Measurements from ENCODE around the gene LRRC17. TPM values are rescaled to one million over a fixed set of nuclear protein-coding genes. Genes with fewer than 3 reads are reported as not detected.

LRRC17 gene
- total RNA-seq, 2 experiments from 2014 or later, result 0.15 TPM; not detected in 1

- DNase-seq, result no peak
- Mint-ChIP-seq H3K27ac (no peak overlapping the region), H3K36me3 (ENCODE audit: low read depth) (no peaks in the 10 kb centered on the region), H3K9me3 (no peaks in the 10 kb centered on the region), H3K27me3 (peaks cover 2% of the 10 kb centered on the region), H3K4me3 (no peak overlapping the region), H3K4me1 (no peaks in the 10 kb centered on the region)
- POLR2A ChIA-PET, result no interaction called here
- CTCF ChIA-PET, result no interaction called here
Measured at GRCh38 chr7:102914585-102914984, 1.8 kb downstream of the LRRC17 start.

GRCh38 chr7:102916426-102916825 lies 3.6 kb downstream of the LRRC17 start:
- no peaks in the 10 kb centered on the region for H3K4me1 Mint-ChIP-seq
- H3K36me3 Mint-ChIP-seq (ENCODE audit: low read depth), result no peaks in the 10 kb centered on the region
- no peak for DNase-seq
- H3K27me3 Mint-ChIP-seq, result peaks cover 2% of the 10 kb centered on the region
- no peak overlapping the region for H3K27ac Mint-ChIP-seq
- ChIA-PET POLR2A (no interaction called here), CTCF (interaction anchor here (0.5 kb wide), 1 partner anchor 1504 kb away, joined by 3 read pairs; no protein-coding TSS in a partner anchor)
- H3K4me3 Mint-ChIP-seq, result no peak overlapping the region
- no peaks in the 10 kb centered on the region for H3K9me3 Mint-ChIP-seq

GRCh38 chr7:102916881-102917280 lies 4.1 kb downstream of the LRRC17 start:
- Mint-ChIP-seq H3K4me3 (no peak overlapping the region), H3K36me3 (ENCODE audit: low read depth) (no peaks in the 10 kb centered on the region), H3K27me3 (peaks cover 2% of the 10 kb centered on the region), H3K27ac (no peak overlapping the region), H3K4me1 (no peaks in the 10 kb centered on the region), H3K9me3 (no peaks in the 10 kb centered on the region)
- CTCF ChIA-PET, result no interaction called here
- DNase-seq, result no peak
- POLR2A ChIA-PET, result no interaction called here

- H3K27me3 Mint-ChIP-seq, result peaks cover 2% of the 10 kb centered on the region
- no peaks in the 10 kb centered on the region for H3K9me3 Mint-ChIP-seq
- H3K36me3 Mint-ChIP-seq (ENCODE audit: low read depth), result no peaks in the 10 kb centered on the region
- POLR2A ChIA-PET, result no interaction called here
- DNase-seq, result no peak
- H3K4me3 Mint-ChIP-seq, result no peak overlapping the region
- H3K27ac Mint-ChIP-seq, result no peak overlapping the region
- H3K4me1 Mint-ChIP-seq, result no peaks in the 10 kb centered on the region
- CTCF ChIA-PET, result no interaction called here
Measured at GRCh38 chr7:102917436-102918353, 4.9 kb downstream of the LRRC17 start.

GRCh38 chr7:102918845-102919244 lies 6.0 kb downstream of the LRRC17 start:
- Mint-ChIP-seq H3K36me3 (ENCODE audit: low read depth) (no peaks in the 10 kb centered on the region), H3K27ac (no peak overlapping the region), H3K4me1 (no peaks in the 10 kb centered on the region), H3K4me3 (no peak overlapping the region), H3K27me3 (no peaks in the 10 kb centered on the region), H3K9me3 (no peaks in the 10 kb centered on the region)
- POLR2A ChIA-PET, result no interaction called here
- CTCF ChIA-PET, result interaction anchor here (0.6 kb wide), 1 partner anchor 16 kb away, joined by 4 read pairs; no protein-coding TSS in a partner anchor
- no peak for DNase-seq

GRCh38 chr7:102925976-102926782 lies 13.4 kb downstream of the LRRC17 start:
- no peaks in the 10 kb centered on the region for H3K9me3 Mint-ChIP-seq
- no peak overlapping the region for H3K27ac Mint-ChIP-seq
- DNase-seq, result no peak
- no peaks in the 10 kb centered on the region for H3K4me1 Mint-ChIP-seq
- H3K36me3 Mint-ChIP-seq (ENCODE audit: low read depth), result no peaks in the 10 kb centered on the region
- H3K27me3 Mint-ChIP-seq, result no peaks in the 10 kb centered on the region
- ChIA-PET CTCF (interaction anchor here (0.6 to 1.2 kb wide), 2 partner anchors 10 to 136 kb away, joined by 3 read pairs; no protein-coding TSS in a partner anchor), POLR2A (no interaction called here)
- no peak overlapping the region for H3K4me3 Mint-ChIP-seq

- H3K27me3 Mint-ChIP-seq, result no peaks in the 10 kb centered on the region
- ChIA-PET CTCF (interaction anchor here (0.6 to 1.2 kb wide), 2 partner anchors 10 to 136 kb away, joined by 3 read pairs; no protein-coding TSS in a partner anchor), POLR2A (no interaction called here)
- H3K4me3 Mint-ChIP-seq, result no peak overlapping the region
- H3K36me3 Mint-ChIP-seq (ENCODE audit: low read depth), result no peaks in the 10 kb centered on the region
- H3K4me1 Mint-ChIP-seq, result no peaks in the 10 kb centered on the region
- DNase-seq, result no peak
- no peaks in the 10 kb centered on the region for H3K9me3 Mint-ChIP-seq
- H3K27ac Mint-ChIP-seq, result no peak overlapping the region
Measured at GRCh38 chr7:102926783-102927140, 14.0 kb downstream of the LRRC17 start.

GRCh38 chr7:102927312-102927933 lies 14.6 kb downstream of the LRRC17 start:
- ChIA-PET CTCF (interaction anchor here (1.2 kb wide), 1 partner anchor 9 kb away, joined by 3 read pairs; no protein-coding TSS in a partner anchor), POLR2A (no interaction called here)
- DNase-seq, result no peak
- Mint-ChIP-seq H3K4me3 (no peak overlapping the region), H3K27me3 (no peaks in the 10 kb centered on the region), H3K27ac (no peak overlapping the region), H3K9me3 (no peaks in the 10 kb centered on the region), H3K4me1 (no peaks in the 10 kb centered on the region), H3K36me3 (ENCODE audit: low read depth) (no peaks in the 10 kb centered on the region)

GRCh38 chr7:102931757-102932156 lies 19.0 kb downstream of the LRRC17 start:
- CTCF ChIA-PET, result no interaction called here
- no peak overlapping the region for H3K4me3 Mint-ChIP-seq
- H3K9me3 Mint-ChIP-seq, result no peaks in the 10 kb centered on the region
- H3K36me3 Mint-ChIP-seq (ENCODE audit: low read depth), result no peaks in the 10 kb centered on the region
- H3K4me1 Mint-ChIP-seq, result no peaks in the 10 kb centered on the region
- POLR2A ChIA-PET, result no interaction called here
- H3K27ac Mint-ChIP-seq, result no peak overlapping the region
- H3K27me3 Mint-ChIP-seq, result no peaks in the 10 kb centered on the region
- DNase-seq, result no peak

GRCh38 chr7:102933763-102934162 lies 21.0 kb downstream of the LRRC17 start:
- no peaks in the 10 kb centered on the region for H3K27me3 Mint-ChIP-seq
- H3K4me3 Mint-ChIP-seq, result no peak overlapping the region
- CTCF ChIA-PET, result no interaction called here
- H3K27ac Mint-ChIP-seq, result no peak overlapping the region
- H3K9me3 Mint-ChIP-seq, result no peaks in the 10 kb centered on the region
- H3K4me1 Mint-ChIP-seq, result no peaks in the 10 kb centered on the region
- DNase-seq, result no peak
- POLR2A ChIA-PET, result no interaction called here
- H3K36me3 Mint-ChIP-seq (ENCODE audit: low read depth), result no peaks in the 10 kb centered on the region

GRCh38 chr7:102934239-102934638 lies 21.4 kb downstream of the LRRC17 start:
- H3K9me3 Mint-ChIP-seq, result no peaks in the 10 kb centered on the region
- DNase-seq, result no peak
- no peak overlapping the region for H3K4me3 Mint-ChIP-seq
- H3K27ac Mint-ChIP-seq, result no peak overlapping the region
- no peaks in the 10 kb centered on the region for H3K27me3 Mint-ChIP-seq
- no peaks in the 10 kb centered on the region for H3K36me3 Mint-ChIP-seq (ENCODE audit: low read depth)
- POLR2A ChIA-PET, result no interaction called here
- CTCF ChIA-PET, result no interaction called here
- H3K4me1 Mint-ChIP-seq, result no peaks in the 10 kb centered on the region

- Mint-ChIP-seq H3K9me3 (no peaks in the 10 kb centered on the region), H3K36me3 (ENCODE audit: low read depth) (no peaks in the 10 kb centered on the region), H3K4me3 (no peak overlapping the region), H3K27ac (no peak overlapping the region), H3K27me3 (no peaks in the 10 kb centered on the region), H3K4me1 (no peaks in the 10 kb centered on the region)
- no peak for DNase-seq
- ChIA-PET POLR2A (no interaction called here), CTCF (no interaction called here)
Measured at GRCh38 chr7:102934701-102935100, 21.9 kb downstream of the LRRC17 start.

GRCh38 chr7:102935450-102936115 lies 22.8 kb downstream of the LRRC17 start:
- DNase-seq, result no peak
- no peaks in the 10 kb centered on the region for H3K36me3 Mint-ChIP-seq (ENCODE audit: low read depth)
- no peaks in the 10 kb centered on the region for H3K4me1 Mint-ChIP-seq
- POLR2A ChIA-PET, result no interaction called here
- CTCF ChIA-PET, result interaction anchor here (0.7 kb wide), 1 partner anchor 17 kb away, joined by 4 read pairs; no protein-coding TSS in a partner anchor
- no peaks in the 10 kb centered on the region for H3K27me3 Mint-ChIP-seq
- H3K9me3 Mint-ChIP-seq, result no peaks in the 10 kb centered on the region
- H3K27ac Mint-ChIP-seq, result no peak overlapping the region
- no peak overlapping the region for H3K4me3 Mint-ChIP-seq
